CD4-positive, CD25-positive, alpha-beta regulatory T cell (primary cell): ENCODE data around the gene SAMD9L. TPM values are rescaled to one million over a fixed set of nuclear protein-coding genes. Genes with fewer than 3 reads are reported as not detected.

Experiments
- ATAC-seq, 2 donors: fragments of 150-1000 bp; cut with Tn5 transposase; one replicate each; pipeline ENCODE4 v1.10.0; 2021; ENCODE audit warnings: low read depth in 2 of 2, moderate number of reproducible peaks in 2 of 2, moderate library complexity in 1 of 2
- DNase-seq, 3 donors: peaks; one replicate each; pipeline versions ENCODE4 v3.0.0 to v3.0.0-alpha.2; 2012 to 2022; ENCODE audit warnings: mixed read lengths in 1 of 3
- H3K27ac ChIP-seq: one replicate; pipeline ENCODE4 v1.7.0; 2013; ENCODE audit warnings: mild to moderate bottlenecking, low read length; ENCODE audit not compliant: insufficient read depth, poor library complexity, severe bottlenecking
- H3K27me3 ChIP-seq: one replicate; pipeline ENCODE4 v1.7.0; 2013; ENCODE audit warnings: low read length; ENCODE audit not compliant: control insufficient read depth, insufficient read depth
- H3K36me3 ChIP-seq: one replicate; pipeline ENCODE4 v1.7.0; 2013; ENCODE audit warnings: mild to moderate bottlenecking, low read length, moderate library complexity; ENCODE audit not compliant: control insufficient read depth, insufficient read depth
- H3K4me1 ChIP-seq: 2 replicates; pipeline ENCODE4 v1.7.0; 2013; ENCODE audit warnings: mild to moderate bottlenecking, low read length; ENCODE audit not compliant: insufficient read depth, control insufficient read depth, poor library complexity, severe bottlenecking
- H3K4me3 ChIP-seq: one replicate; pipeline ENCODE4 v1.7.0; 2013; ENCODE audit warnings: low read depth, mild to moderate bottlenecking, low read length, moderate library complexity
- H3K9me3 ChIP-seq, 2 experiments: 1 replicate in 1 of 2; 2 replicates in 1 of 2; pipeline ENCODE4 v1.7.0; 2013; ENCODE audit warnings: low read length in 2 of 2, mild to moderate bottlenecking in 1 of 2, moderate library complexity in 1 of 2; ENCODE audit not compliant: control insufficient read depth in 2 of 2
- H3K27ac Mint-ChIP-seq, 3 donors: one replicate each; pipeline ENCODE4 v1.8.0; 2020 to 2022; ENCODE audit warnings: mild to moderate bottlenecking in 3 of 3, mixed read lengths in 3 of 3, moderate library complexity in 2 of 3
- H3K27me3 Mint-ChIP-seq: one replicate; pipeline ENCODE4 v1.8.0; 2022; ENCODE audit warnings: mild to moderate bottlenecking, mixed read lengths
- H3K36me3 Mint-ChIP-seq: one replicate; pipeline ENCODE4 v1.8.0; 2020; ENCODE audit warnings: mixed read lengths
- H3K4me1 Mint-ChIP-seq, 4 donors: one replicate each; pipeline ENCODE4 v1.8.0; 2020 to 2022; ENCODE audit warnings: mixed read lengths in 4 of 4, mild to moderate bottlenecking in 1 of 4
- H3K4me3 Mint-ChIP-seq, 4 donors: one replicate each; pipeline ENCODE4 v1.8.0; 2020 to 2022; ENCODE audit warnings: mild to moderate bottlenecking in 4 of 4, mixed read lengths in 4 of 4, moderate library complexity in 3 of 4
- H3K9me3 Mint-ChIP-seq, 7 donors: one replicate each; pipeline ENCODE4 v1.8.0; 2020 to 2022; ENCODE audit warnings: mixed read lengths in 7 of 7, mild to moderate bottlenecking in 3 of 7, moderate library complexity in 2 of 7
- polyA plus RNA-seq, 4 donors: library from polyadenylated mRNA; unstranded; fragments of 300-500 nt; fragmentation: Illumina TruSeq; gene quantifications; one replicate each; pipeline ENCODE4 v1.2.3, GENCODE V29; 2021
- total RNA-seq: library from RNA; stranded (reverse); gene quantifications from one replicate; pipeline ENCODE4 v1.2.3, GENCODE V29; 2022

SAMD9L gene
- total and polyA plus RNA-seq, 5 donors from 2014 or later = 29.8 to 53.5 (median 46.3) TPM

DNA sequence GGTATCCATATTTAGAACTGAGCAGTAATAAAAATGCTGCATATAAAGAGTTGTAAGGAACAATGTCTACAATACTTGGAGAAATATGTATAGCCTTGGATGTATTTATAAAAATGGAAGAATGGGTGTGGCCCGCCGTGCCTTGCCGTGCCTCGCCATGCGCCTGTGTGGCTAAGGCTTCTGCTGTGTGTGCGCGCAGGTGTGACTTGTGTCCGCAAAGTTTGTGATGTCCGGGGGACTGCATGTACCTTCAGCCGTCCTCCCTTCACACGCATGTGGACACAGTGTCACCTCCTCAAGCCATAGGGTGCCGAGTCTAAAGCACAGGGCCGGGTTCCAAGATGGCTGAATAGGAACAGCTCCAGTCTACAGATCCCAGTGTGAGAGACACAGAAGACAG, 40.2 kb downstream of the SAMD9L start:
- DNase-seq (no peak), ATAC-seq (no peak)
- Histone ChIP-seq H3K4me1 (no peaks in the 10 kb centered on the region), H3K27ac (no peak overlapping the region), H3K9me3 (peaks cover 64 to 68% of the 10 kb centered on the region in 2 experiments), H3K36me3 (peaks cover 58% of the 10 kb centered on the region), H3K4me3 (no peak overlapping the region), H3K27me3 (peaks cover 3% of the 10 kb centered on the region)
- H3K36me3 Mint-ChIP-seq = peaks cover 80% of the 10 kb centered on the region
- H3K4me3 Mint-ChIP-seq = no peak overlapping the region
- no peak overlapping the region for H3K27ac Mint-ChIP-seq
- peaks cover 0 to 27% (median 21%) of the 10 kb centered on the region in 4 donors for H3K4me1 Mint-ChIP-seq
- H3K27me3 Mint-ChIP-seq = no peaks in the 10 kb centered on the region
- H3K9me3 Mint-ChIP-seq = peaks cover 2 to 96% (median 35%) of the 10 kb centered on the region in 7 donors

DNA sequence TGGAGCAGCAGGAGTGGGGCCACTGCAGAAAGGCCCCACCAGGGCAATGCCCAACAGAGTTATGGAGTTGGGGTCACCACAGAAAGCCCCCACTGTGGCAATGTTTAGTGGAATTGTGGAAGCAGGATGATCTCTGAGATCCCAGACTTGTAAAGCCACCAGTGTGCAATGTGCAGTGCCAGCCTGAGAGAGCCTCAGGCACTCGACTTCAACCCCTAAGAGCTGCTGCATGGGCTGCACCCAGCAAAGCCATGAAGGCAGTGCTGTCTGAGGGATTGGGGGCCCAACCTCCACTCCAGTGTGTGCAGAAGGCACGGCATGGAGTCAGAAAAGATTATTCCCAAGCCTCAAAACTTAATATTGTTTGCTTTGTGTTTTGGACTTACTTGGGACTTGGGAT, 50.8 kb downstream of the SAMD9L start:
- peaks cover 4% of the 10 kb centered on the region for H3K36me3 Mint-ChIP-seq
- Histone ChIP-seq H3K27me3 (peaks cover 1% of the 10 kb centered on the region), H3K36me3 (no peaks in the 10 kb centered on the region), H3K4me3 (no peak overlapping the region), H3K27ac (no peak overlapping the region), H3K4me1 (no peaks in the 10 kb centered on the region), H3K9me3 (peaks cover 40 to 67% of the 10 kb centered on the region in 2 experiments)
- H3K27me3 Mint-ChIP-seq = peaks cover 16% of the 10 kb centered on the region
- DNase-seq (no peak), ATAC-seq (no peak)
- H3K27ac Mint-ChIP-seq = no peak overlapping the region
- no peak overlapping the region for H3K4me3 Mint-ChIP-seq
- H3K9me3 Mint-ChIP-seq = peaks cover 0 to 48% (median 17%) of the 10 kb centered on the region in 7 donors
- peaks cover 0 to 3% (median 0%) of the 10 kb centered on the region in 4 donors for H3K4me1 Mint-ChIP-seq

DNA sequence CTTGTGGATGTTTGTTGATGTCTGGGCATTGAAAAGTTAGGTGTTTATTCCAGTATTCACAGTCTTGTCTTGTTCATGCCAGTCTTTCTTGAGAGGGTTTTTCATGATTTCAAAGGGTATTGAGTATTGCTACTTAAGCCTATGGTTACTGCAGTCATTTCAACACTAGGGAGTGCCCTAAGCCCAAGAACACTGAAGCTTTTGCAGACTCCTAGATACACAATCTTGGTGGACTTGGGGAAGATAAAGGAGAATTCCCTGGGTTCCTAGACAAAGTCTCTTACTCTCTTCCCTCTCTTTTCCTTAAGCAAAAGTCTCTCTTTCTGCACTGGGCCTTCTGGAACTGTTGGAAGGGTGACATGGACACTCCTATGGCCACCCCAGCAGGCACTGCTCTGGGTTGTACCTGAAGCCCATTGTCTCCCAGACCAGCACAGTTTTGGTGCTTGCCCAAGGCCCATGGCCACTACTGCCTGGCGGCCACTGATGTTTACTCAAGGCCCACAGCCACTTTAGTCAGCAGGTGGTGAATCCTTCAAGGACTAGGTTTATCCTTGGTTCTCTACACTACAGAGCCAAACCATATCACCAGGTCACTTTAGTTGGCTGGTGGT, 55.3 kb downstream of the SAMD9L start:
- Histone ChIP-seq H3K27ac (no peak overlapping the region), H3K9me3 (peaks cover 23 to 37% of the 10 kb centered on the region in 2 experiments), H3K27me3 (peaks cover 15% of the 10 kb centered on the region), H3K4me3 (no peak overlapping the region), H3K4me1 (no peaks in the 10 kb centered on the region), H3K36me3 (no peaks in the 10 kb centered on the region)
- ATAC-seq (no peak), DNase-seq (peak in 1 of 3 donors; percentile 65)
- Mint-ChIP-seq H3K4me3 (no peak overlapping the region), H3K27ac (no peak overlapping the region), H3K36me3 (no peaks in the 10 kb centered on the region), H3K4me1 (no peaks in the 10 kb centered on the region), H3K9me3 (peaks cover 0 to 30% (median 14%) of the 10 kb centered on the region in 7 donors), H3K27me3 (peaks cover 51% of the 10 kb centered on the region)

Other genes starting within 250 kb of the SAMD9L start
- 42.4 TPM for gene SAMD9, start 30.4 kb downstream of the SAMD9L start, total RNA-seq
- 10 to 100 TPM; 27.6 to 34.4 (median 29.0) TPM for gene SAMD9, start 30.4 kb downstream of the SAMD9L start, polyA plus RNA-seq
- gene HEPACAM2, start 78.1 kb upstream of the SAMD9L start, total RNA-seq = not detected
- not detected for gene HEPACAM2, start 78.1 kb upstream of the SAMD9L start, polyA plus RNA-seq
- gene VPS50, start 84.0 kb upstream of the SAMD9L start, total RNA-seq = 41.2 TPM
- 10 to 100 TPM; 10.2 to 13.5 (median 10.9) TPM for gene VPS50, start 84.0 kb upstream of the SAMD9L start, polyA plus RNA-seq